ENCODE measurements around the gene PPP1R10.

DNA sequence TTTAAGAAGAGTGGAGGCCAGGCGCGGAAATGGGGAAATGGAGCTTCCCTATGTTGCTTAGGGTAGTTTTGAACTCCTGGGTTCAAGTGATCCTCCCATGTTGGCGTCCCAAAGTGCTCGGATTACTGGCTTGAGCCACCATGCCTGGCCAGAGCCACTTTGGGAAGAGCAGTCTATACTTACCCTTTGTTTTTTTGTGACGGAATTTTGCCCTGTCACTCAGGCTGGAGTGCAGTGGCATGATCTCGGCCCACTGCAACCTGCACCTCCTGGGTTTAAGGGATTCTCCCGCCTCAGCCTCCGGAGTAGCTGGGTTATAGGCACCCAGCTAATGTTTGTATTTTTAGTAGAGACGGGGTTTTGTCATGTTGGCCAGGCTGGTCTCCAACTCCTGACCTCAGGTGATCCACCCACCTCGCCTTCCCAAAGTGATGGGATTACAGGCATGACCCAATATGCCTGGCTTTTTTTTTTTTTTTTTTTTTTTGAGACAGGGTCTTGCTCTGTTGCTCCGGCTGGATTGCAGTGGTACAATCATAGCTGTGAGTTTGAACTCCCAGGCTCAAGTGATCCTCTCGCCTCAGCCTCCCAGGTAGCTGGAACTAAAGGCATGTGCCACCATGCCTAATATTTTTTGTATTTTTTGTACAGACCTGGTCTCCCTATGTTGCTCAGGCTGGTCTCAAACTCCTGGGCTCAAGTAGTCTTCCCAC, 18.0 kb downstream of the PPP1R10 start:
- TF ChIP-seq, protein P1, sequence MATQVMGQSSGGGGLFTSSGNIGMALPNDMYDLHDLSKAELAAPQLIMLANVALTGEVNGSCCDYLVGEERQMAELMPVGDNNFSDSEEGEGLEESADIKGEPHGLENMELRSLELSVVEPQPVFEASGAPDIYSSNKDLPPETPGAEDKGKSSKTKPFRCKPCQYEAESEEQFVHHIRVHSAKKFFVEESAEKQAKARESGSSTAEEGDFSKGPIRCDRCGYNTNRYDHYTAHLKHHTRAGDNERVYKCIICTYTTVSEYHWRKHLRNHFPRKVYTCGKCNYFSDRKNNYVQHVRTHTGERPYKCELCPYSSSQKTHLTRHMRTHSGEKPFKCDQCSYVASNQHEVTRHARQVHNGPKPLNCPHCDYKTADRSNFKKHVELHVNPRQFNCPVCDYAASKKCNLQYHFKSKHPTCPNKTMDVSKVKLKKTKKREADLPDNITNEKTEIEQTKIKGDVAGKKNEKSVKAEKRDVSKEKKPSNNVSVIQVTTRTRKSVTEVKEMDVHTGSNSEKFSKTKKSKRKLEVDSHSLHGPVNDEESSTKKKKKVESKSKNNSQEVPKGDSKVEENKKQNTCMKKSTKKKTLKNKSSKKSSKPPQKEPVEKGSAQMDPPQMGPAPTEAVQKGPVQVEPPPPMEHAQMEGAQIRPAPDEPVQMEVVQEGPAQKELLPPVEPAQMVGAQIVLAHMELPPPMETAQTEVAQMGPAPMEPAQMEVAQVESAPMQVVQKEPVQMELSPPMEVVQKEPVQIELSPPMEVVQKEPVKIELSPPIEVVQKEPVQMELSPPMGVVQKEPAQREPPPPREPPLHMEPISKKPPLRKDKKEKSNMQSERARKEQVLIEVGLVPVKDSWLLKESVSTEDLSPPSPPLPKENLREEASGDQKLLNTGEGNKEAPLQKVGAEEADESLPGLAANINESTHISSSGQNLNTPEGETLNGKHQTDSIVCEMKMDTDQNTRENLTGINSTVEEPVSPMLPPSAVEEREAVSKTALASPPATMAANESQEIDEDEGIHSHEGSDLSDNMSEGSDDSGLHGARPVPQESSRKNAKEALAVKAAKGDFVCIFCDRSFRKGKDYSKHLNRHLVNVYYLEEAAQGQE (IDR thresholded peaks at IDR 0.05; ENCODE audit: low read depth) = no peak
- TF ChIP-seq CEBPB (IDR thresholded peaks at IDR 0.05) (no peak), YY1 (IDR thresholded peaks at IDR 0.05; ENCODE audit: low read depth) (no peak), EGR1 (IDR thresholded peaks at IDR 0.05) (no peak), EP300 (IDR thresholded peaks at IDR 0.05; ENCODE audit: borderline replicate concordance) (no peak), NFIC (IDR thresholded peaks at IDR 0.05) (no peak), TEAD4 (IDR thresholded peaks at IDR 0.05) (no peak), RAD21 (IDR thresholded peaks at IDR 0.05; ENCODE audit: low read depth) (no peak)
- TF ChIP-seq, protein P2, sequence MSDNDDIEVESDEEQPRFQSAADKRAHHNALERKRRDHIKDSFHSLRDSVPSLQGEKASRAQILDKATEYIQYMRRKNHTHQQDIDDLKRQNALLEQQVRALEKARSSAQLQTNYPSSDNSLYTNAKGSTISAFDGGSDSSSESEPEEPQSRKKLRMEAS (IDR thresholded peaks at IDR 0.05) = no peak
